Thyroid gland (tissue), 4 donors: ENCODE results near the gene FHIT. TPM values are rescaled to one million over a fixed set of nuclear protein-coding genes. Genes with fewer than 3 reads are reported as not detected.

Experiments used
- DNase-seq, 2 donors: peaks; one replicate each; pipeline ENCODE4 v3.0.0-alpha.2; 2019
- H3K27ac ChIP-seq, 3 donors: fragments of 200-600 bp; sonication (generic); 1 replicate in 2 of 3; 2 replicates in 1 of 3; pipeline ENCODE4 v1.5.1; 2016 to 2019; ENCODE audit warnings: mild to moderate bottlenecking in 1 of 3, moderate library complexity in 1 of 3
- H3K27me3 ChIP-seq: fragments of 200-600 bp; sonication (generic); one replicate; pipeline ENCODE4 v1.5.1; 2019
- H3K36me3 ChIP-seq, 2 donors: fragments of 200-600 bp; sonication (generic); one replicate each; pipeline ENCODE4 v1.5.1; 2016 to 2019
- H3K4me1 ChIP-seq, 2 donors: fragments of 200-600 bp; sonication (generic); one replicate each; pipeline ENCODE4 v1.5.1; 2017 to 2019
- H3K4me3 ChIP-seq, 3 donors: fragments of 200-600 bp; sonication (generic); replicated peaks in 1 of 3; 1 replicate in 2 of 3; 2 replicates in 1 of 3; pipeline ENCODE4 v1.5.1; 2016; ENCODE audit warnings: mild to moderate bottlenecking in 1 of 3
- H3K9me3 ChIP-seq: fragments of 200-600 bp; sonication (generic); one replicate; pipeline ENCODE4 v1.5.1; 2017
- CTCF ChIP-seq, 6 experiments: fragments of 200-600 bp in 3 of 6; fragments of 450-650 bp in 3 of 6; sonication (generic) in 3 of 6; IDR thresholded peaks; one replicate each; pipeline ENCODE4 v1.5.1; 2016 to 2019; ENCODE audit warnings: antibody characterized with exemption in 6 of 6, mild to moderate bottlenecking in 2 of 6, inconsistent platforms in 1 of 6, moderate library complexity in 1 of 6
- POLR2A ChIP-seq, 2 donors: fragments of 450-650 bp; IDR thresholded peaks; one replicate each; pipeline ENCODE4 v1.6.1; 2017; ENCODE audit warnings: antibody characterized with exemption in 2 of 2, mild to moderate bottlenecking in 2 of 2, moderate library complexity in 1 of 2
- WGBS, 2 donors: methylation state at CpG; one replicate each; pipeline ENCODE4 v1.1.5; 2017; 5-methylcytosine and 5-hydroxymethylcytosine counted together
- intact Hi-C: fragments of 100-400 bp; cut with DNase I; formaldehyde crosslinking; loops from one replicate; pipeline ENCODE4 v1.15.1; 2023
- total RNA-seq, 4 donors: library from RNA; depleted of rRNA; stranded (reverse); fragments of >200 nt; gene quantifications; one replicate each; pipeline ENCODE4 v1.2.3, GENCODE V29; 2016

FHIT gene
- total RNA-seq, 4 donors from 2014 or later, result 12.2 to 18.9 (median 16.2) TPM

- no peaks in the 10 kb centered on the region for H3K4me1 ChIP-seq
- H3K27me3 ChIP-seq, result no peaks in the 10 kb centered on the region
- no peaks in the 10 kb centered on the region for H3K36me3 ChIP-seq
- intact Hi-C loops, result no loop called here
- no peaks in the 10 kb centered on the region for H3K9me3 ChIP-seq
- no peak for TF ChIP-seq CTCF (IDR thresholded peaks at IDR 0.05)
- no peak for TF ChIP-seq POLR2A (IDR thresholded peaks at IDR 0.05)
- H3K4me3 ChIP-seq, result no peak overlapping the region
- H3K27ac ChIP-seq, result no peak overlapping the region
- WGBS, 2 donors, result 61 to 64% methylated on average over 7 of the region's 7 CpGs
- DNase-seq, result peak; percentile 20 to 61
Observed at GRCh38 chr3:60610441-60611112, 640.7 kb downstream of the FHIT start.

DNA sequence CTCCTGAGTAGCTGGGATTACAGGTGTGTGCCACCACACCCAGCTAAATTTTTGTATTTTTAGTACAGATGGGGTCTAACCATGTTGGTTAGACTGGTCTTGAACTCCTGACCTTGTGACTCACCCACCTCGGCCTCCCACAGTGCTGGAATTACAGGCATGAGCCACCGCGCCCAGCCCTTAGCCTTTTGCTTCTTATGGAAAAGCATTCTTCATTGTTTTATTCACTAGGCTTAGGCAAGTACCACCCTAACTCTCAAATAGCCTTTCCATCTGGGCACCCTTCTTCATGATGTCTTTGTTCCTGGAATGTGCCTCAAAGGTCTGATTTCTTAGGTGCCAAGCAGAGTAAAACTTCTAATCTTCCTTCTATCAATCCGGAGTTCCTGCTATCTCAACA lies 641.8 kb downstream of the FHIT start:
- no peak for TF ChIP-seq CTCF (IDR thresholded peaks at IDR 0.05)
- TF ChIP-seq POLR2A (IDR thresholded peaks at IDR 0.05), result no peak
- no peaks in the 10 kb centered on the region for H3K27me3 ChIP-seq
- H3K9me3 ChIP-seq, result no peaks in the 10 kb centered on the region
- H3K36me3 ChIP-seq, result no peaks in the 10 kb centered on the region
- DNase-seq, result no peak
- H3K4me3 ChIP-seq, result no peak overlapping the region
- intact Hi-C loops, result no loop called here
- no peaks in the 10 kb centered on the region for H3K4me1 ChIP-seq
- 95 to 97% methylated on average over 4 of the region's 4 CpGs for WGBS, 2 donors
- no peak overlapping the region for H3K27ac ChIP-seq

DNA sequence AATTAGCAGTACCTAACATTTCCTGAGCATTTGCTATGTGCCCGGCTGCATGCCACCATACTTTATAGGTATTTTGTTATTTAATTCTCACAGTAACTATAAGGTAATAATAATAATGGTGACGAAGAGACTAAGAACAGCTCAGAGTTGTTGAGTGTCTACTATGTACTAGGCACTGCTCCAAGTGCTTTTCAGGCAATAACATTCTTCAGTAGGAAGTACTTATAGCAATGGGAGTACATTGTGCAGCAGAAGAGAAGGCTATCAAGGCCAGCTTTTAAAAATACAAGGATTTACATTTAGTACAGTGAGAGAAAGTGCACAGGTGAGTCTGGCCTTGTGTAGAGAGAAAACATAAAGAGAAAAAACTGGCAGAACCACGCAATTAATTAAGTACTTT lies 647.4 kb downstream of the FHIT start:
- Histone ChIP-seq H3K27ac (no peak overlapping the region), H3K4me1 (no peaks in the 10 kb centered on the region), H3K4me3 (no peak overlapping the region), H3K27me3 (no peaks in the 10 kb centered on the region), H3K36me3 (no peaks in the 10 kb centered on the region), H3K9me3 (no peaks in the 10 kb centered on the region)
- TF ChIP-seq CTCF (IDR thresholded peaks at IDR 0.05) (no peak), POLR2A (IDR thresholded peaks at IDR 0.05) (no peak)
- intact Hi-C loops, result no loop called here
- no peak for DNase-seq
- 83 to 84% methylated on average over 3 of the region's 3 CpGs for WGBS, 2 donors

GRCh38 chr3:60600848-60601247 lies 650.4 kb downstream of the FHIT start:
- no peaks in the 10 kb centered on the region for H3K9me3 ChIP-seq
- no peaks in the 10 kb centered on the region for H3K36me3 ChIP-seq
- no peaks in the 10 kb centered on the region for H3K4me1 ChIP-seq
- intact Hi-C loops, result no loop called here
- WGBS, 2 donors, result 93 to 94% methylated on average over 4 of the region's 4 CpGs
- no peak overlapping the region for H3K4me3 ChIP-seq
- H3K27ac ChIP-seq, result no peak overlapping the region
- no peak for DNase-seq
- TF ChIP-seq CTCF (IDR thresholded peaks at IDR 0.05), result no peak
- TF ChIP-seq POLR2A (IDR thresholded peaks at IDR 0.05), result no peak
- H3K27me3 ChIP-seq, result no peaks in the 10 kb centered on the region

- no peak for DNase-seq
- intact Hi-C loops, result no loop called here
- Histone ChIP-seq H3K27me3 (no peaks in the 10 kb centered on the region), H3K4me3 (no peak overlapping the region), H3K9me3 (no peaks in the 10 kb centered on the region), H3K4me1 (no peaks in the 10 kb centered on the region), H3K27ac (no peak overlapping the region), H3K36me3 (no peaks in the 10 kb centered on the region)
- no peak for TF ChIP-seq POLR2A (IDR thresholded peaks at IDR 0.05)
- TF ChIP-seq CTCF (IDR thresholded peaks at IDR 0.05), result no peak
- WGBS, 2 donors, result 59 to 97% methylated on average over 1 of the region's 1 CpG
Observed at GRCh38 chr3:60599586-60599985, 651.7 kb downstream of the FHIT start.
